Epidermal melanocyte (primary cell): Measurements from ENCODE around the gene HOXB13.
"Not testable (repeated sequence)": the region's sequence is repeated elsewhere in the genome, so short reads cannot be mapped to it uniquely, and the experiment has no call there.

Source experiments
- DNase-seq: peaks from one replicate; pipeline ENCODE4 v3.0.0; 2011; ENCODE audit warnings: low spot score; ENCODE audit not compliant: insufficient read length

HOXB13 gene

GRCh38 chr17:48726916-48727286 lies 1.6 kb downstream of the HOXB13 start:
- no peak for DNase-seq

GRCh38 chr17:48726114-48726915 lies 2.2 kb downstream of the HOXB13 start:
- no peak for DNase-seq

GRCh38 chr17:48725288-48726064 lies 3.1 kb downstream of the HOXB13 start:
- DNase-seq = no peak

GRCh38 chr17:48725004-48725287 lies 3.6 kb downstream of the HOXB13 start:
- DNase-seq = no peak

- DNase-seq = no peak
Observed at GRCh38 chr17:48724251-48725003, 4.1 kb downstream of the HOXB13 start.

GRCh38 chr17:48723423-48724250 lies 4.9 kb downstream of the HOXB13 start:
- no peak for DNase-seq

GRCh38 chr17:48722915-48723422 lies 5.6 kb downstream of the HOXB13 start, which contains the start of gene PRAC2:
PRAC2 (plus strand) TSS chr17:48723185; CDS start chr17:48724411, 1,226 bp downstream.
- no peak for DNase-seq

- no peak for DNase-seq
Observed at GRCh38 chr17:48722201-48722907, 6.2 kb downstream of the HOXB13 start, which contains the start of gene PRAC1. PRAC1 (minus strand) TSS chr17:48722518; CDS start chr17:48722392, 126 bp downstream.

- DNase-seq = no peak
Observed at GRCh38 chr17:48721009-48721402, 7.5 kb downstream of the HOXB13 start.

GRCh38 chr17:48720266-48721008 lies 8.1 kb downstream of the HOXB13 start:
- no peak for DNase-seq

GRCh38 chr17:48719642-48720265 lies 8.8 kb downstream of the HOXB13 start:
- DNase-seq = no peak

- no peak for DNase-seq
Observed at GRCh38 chr17:48718761-48719641, 9.5 kb downstream of the HOXB13 start.

GRCh38 chr17:48718227-48718760 lies 10.3 kb downstream of the HOXB13 start:
- DNase-seq = no peak

GRCh38 chr17:48717367-48718226 lies 11.0 kb downstream of the HOXB13 start:
- no peak for DNase-seq

GRCh38 chr17:48716549-48716948 lies 12.0 kb downstream of the HOXB13 start:
- DNase-seq = not testable (repeated sequence)

GRCh38 chr17:48715496-48716399 lies 12.8 kb downstream of the HOXB13 start:
- DNase-seq = no peak
